HG03460 (cell line): ENCODE data around the gene TEX29.

Experiments used
- ATAC-seq: cut with Tn5 transposase; IDR thresholded peaks from one replicate; pipeline ENCODE4 v1.9.1; 2021; ENCODE audit not compliant: unreplicated experiment

Gene TEX29

GRCh38 chr13:111338841-111339240, 18.4 kb downstream of the TEX29 start:
- ATAC-seq = no peak

- ATAC-seq = no peak
These were observed 19.1 kb downstream of the TEX29 start for GRCh38 chr13:111339366-111340143.

- no peak for ATAC-seq
These were observed 21.4 kb downstream of the TEX29 start for GRCh38 chr13:111341886-111342285.

- no peak for ATAC-seq
These were observed 22.3 kb downstream of the TEX29 start for GRCh38 chr13:111342721-111343120.

GRCh38 chr13:111343186-111343805, 22.9 kb downstream of the TEX29 start:
- ATAC-seq = no peak

GRCh38 chr13:111344471-111345191, 24.2 kb downstream of the TEX29 start:
- ATAC-seq = no peak

GRCh38 chr13:111345682-111346081, 25.2 kb downstream of the TEX29 start:
- no peak for ATAC-seq

- ATAC-seq = no peak
These were observed 25.7 kb downstream of the TEX29 start for GRCh38 chr13:111346101-111346680.

- no peak for ATAC-seq
These were observed 27.0 kb downstream of the TEX29 start for GRCh38 chr13:111347438-111347837.

GRCh38 chr13:111353508-111353907, 33.1 kb downstream of the TEX29 start:
- no peak for ATAC-seq

- no peak for ATAC-seq
These were observed 34.3 kb downstream of the TEX29 start for GRCh38 chr13:111354789-111355188.

- ATAC-seq = no peak
These were observed 36.4 kb downstream of the TEX29 start for GRCh38 chr13:111356795-111357194.

GRCh38 chr13:111359237-111359915, 38.9 kb downstream of the TEX29 start:
- no peak for ATAC-seq

GRCh38 chr13:111359930-111360329, 39.5 kb downstream of the TEX29 start:
- no peak for ATAC-seq

- ATAC-seq = no peak
These were observed 40.0 kb downstream of the TEX29 start for GRCh38 chr13:111360452-111360851.

GRCh38 chr13:111361046-111361872, 40.8 kb downstream of the TEX29 start:
- ATAC-seq = no peak

- no peak for ATAC-seq
These were observed 41.6 kb downstream of the TEX29 start for GRCh38 chr13:111361873-111362648.

- no peak for ATAC-seq
These were observed 42.7 kb downstream of the TEX29 start for GRCh38 chr13:111363121-111363520.

- ATAC-seq = no peak
These were observed 43.1 kb downstream of the TEX29 start for GRCh38 chr13:111363591-111363990.
